Measurements from ENCODE around the gene CPXM1. TPM values are rescaled to one million over a fixed set of nuclear protein-coding genes. Genes with fewer than 3 reads are reported as not detected.

The CPXM1 gene
- total RNA-seq, 1 experiment from 2014 or later = 0.17 TPM

DNA sequence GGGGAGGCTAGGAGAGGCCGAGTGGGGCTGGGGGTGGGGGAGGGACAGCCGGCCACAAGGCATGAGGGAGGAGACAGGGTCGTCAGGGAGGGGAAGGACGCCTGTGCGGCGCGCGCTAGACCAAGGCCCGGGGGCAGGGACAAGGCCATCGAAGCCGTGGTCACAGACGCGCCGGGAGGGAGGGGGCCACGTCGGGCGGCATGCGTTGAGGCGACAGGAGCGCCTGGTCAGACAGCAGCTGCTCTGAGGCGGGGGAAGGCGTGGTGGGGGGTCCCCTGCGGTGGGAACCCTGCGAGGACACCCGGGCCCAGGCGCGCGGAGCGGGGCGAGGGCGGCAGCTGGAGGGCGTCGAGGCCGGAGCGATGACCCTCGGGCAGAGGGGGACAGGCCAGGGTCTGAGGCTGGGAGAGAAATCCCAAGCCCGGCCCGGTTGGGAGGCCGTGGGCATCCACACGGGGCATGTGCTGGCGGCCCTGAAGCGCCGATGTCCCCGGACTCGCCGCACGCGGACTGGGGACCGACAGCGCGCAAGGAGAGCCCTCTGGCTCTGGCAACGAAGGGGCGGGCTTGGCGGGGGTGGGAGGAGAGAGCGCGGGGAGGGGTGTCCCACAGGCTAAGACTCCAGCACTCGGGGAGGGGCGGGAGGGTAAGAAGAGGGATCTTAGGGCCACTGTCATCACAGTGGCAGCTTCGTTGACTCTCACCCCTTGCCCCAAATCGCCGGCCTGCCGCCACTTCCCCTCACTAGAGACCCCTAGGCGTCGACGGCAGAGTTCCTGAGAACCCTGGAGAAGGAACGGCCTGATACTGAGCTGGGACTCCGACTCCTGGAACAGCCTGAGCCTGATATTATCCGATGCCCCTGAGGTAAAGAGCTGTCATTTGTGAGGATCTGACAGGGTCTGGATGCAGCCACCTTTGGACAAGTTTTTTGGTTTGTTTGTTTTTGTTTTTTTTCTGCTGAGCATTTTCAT lies 20.8 kb upstream of the CPXM1 start:
- DNase-seq (ENCODE audit: low read depth, low spot score) (no peak), ATAC-seq (no peak)
- Histone ChIP-seq H3K9me3 (ENCODE audit: control insufficient read depth in 1 of 2, insufficient read depth in 1 of 2, low read depth in 1 of 2, low read length in 2 of 2) (no peaks in the 10 kb centered on the region), H3K4me3 (replicated peaks in 1 of 2; ENCODE audit: low read depth in 1 of 2, low read length in 2 of 2) (no peak overlapping the region), H3K36me3 (ENCODE audit: control insufficient read depth in 1 of 2, insufficient read depth in 2 of 2, low read length in 2 of 2) (no peaks in the 10 kb centered on the region), H3K4me1 (ENCODE audit: control insufficient read depth in 1 of 2, insufficient read depth in 2 of 2, low read length in 2 of 2) (peaks cover 3 to 7% of the 10 kb centered on the region in 2 experiments; a peak in 3 of 4 replicates), H3K4me2 (ENCODE audit: low read length) (no peak overlapping the region), H4K20me1 (ENCODE audit: insufficient read depth) (no peaks in the 10 kb centered on the region), H3K9ac (ENCODE audit: low read length) (no peak overlapping the region), H2AFZ (ENCODE audit: low read depth, low read length, poor library complexity, severe bottlenecking) (no peak overlapping the region), H3K27me3 (ENCODE audit: insufficient read depth, low read length) (peaks cover 3% of the 10 kb centered on the region; the same call in 1 of the 2 replicates), H3K27ac (ENCODE audit: low read depth, low read length) (no peak overlapping the region), H3K79me2 (ENCODE audit: insufficient read depth, low read length) (no peaks in the 10 kb centered on the region), H3K9me2 (ENCODE audit: insufficient read depth) (no peaks in the 10 kb centered on the region)
- ChIA-PET CTCF (no interaction called here), POLR2A (no interaction called here), RAD21 (ENCODE audit: low non-redundant PET in 1 of 2, low total read pairs in 2 of 2, uncharacterized antibody in 2 of 2, unreplicated experiment in 2 of 2) (no interaction called here)
- BruUV-seq (replicated peaks) = no TSS peak
- intact Hi-C loops (cut with micrococcal nuclease) = no loop called here
- TF ChIP-seq RAD21 (IDR thresholded peaks at IDR 0.05; ENCODE audit: low read depth) (no peak), CEBPB (IDR thresholded peaks at IDR 0.05; ENCODE audit: low read depth) (no peak)
- TF ChIP-seq, protein P1, sequence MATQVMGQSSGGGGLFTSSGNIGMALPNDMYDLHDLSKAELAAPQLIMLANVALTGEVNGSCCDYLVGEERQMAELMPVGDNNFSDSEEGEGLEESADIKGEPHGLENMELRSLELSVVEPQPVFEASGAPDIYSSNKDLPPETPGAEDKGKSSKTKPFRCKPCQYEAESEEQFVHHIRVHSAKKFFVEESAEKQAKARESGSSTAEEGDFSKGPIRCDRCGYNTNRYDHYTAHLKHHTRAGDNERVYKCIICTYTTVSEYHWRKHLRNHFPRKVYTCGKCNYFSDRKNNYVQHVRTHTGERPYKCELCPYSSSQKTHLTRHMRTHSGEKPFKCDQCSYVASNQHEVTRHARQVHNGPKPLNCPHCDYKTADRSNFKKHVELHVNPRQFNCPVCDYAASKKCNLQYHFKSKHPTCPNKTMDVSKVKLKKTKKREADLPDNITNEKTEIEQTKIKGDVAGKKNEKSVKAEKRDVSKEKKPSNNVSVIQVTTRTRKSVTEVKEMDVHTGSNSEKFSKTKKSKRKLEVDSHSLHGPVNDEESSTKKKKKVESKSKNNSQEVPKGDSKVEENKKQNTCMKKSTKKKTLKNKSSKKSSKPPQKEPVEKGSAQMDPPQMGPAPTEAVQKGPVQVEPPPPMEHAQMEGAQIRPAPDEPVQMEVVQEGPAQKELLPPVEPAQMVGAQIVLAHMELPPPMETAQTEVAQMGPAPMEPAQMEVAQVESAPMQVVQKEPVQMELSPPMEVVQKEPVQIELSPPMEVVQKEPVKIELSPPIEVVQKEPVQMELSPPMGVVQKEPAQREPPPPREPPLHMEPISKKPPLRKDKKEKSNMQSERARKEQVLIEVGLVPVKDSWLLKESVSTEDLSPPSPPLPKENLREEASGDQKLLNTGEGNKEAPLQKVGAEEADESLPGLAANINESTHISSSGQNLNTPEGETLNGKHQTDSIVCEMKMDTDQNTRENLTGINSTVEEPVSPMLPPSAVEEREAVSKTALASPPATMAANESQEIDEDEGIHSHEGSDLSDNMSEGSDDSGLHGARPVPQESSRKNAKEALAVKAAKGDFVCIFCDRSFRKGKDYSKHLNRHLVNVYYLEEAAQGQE (IDR thresholded peaks at IDR 0.05; ENCODE audit: low read depth) = no peak
- TF ChIP-seq, protein P2, sequence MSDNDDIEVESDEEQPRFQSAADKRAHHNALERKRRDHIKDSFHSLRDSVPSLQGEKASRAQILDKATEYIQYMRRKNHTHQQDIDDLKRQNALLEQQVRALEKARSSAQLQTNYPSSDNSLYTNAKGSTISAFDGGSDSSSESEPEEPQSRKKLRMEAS (IDR thresholded peaks at IDR 0.05) = no peak
